Tibial nerve (tissue), 4 donors: Measurements from ENCODE around the gene OR51B2. TPM values are rescaled to one million over a fixed set of nuclear protein-coding genes. Genes with fewer than 3 reads are reported as not detected.

Experiments
- DNase-seq, 2 donors: peaks; one replicate each; pipeline ENCODE4 v3.0.0-alpha.2; 2019; ENCODE audit warnings: low spot score in 2 of 2
- H3K27ac ChIP-seq, 4 donors: fragments of 200-600 bp; sonication (generic) in 3 of 4; one replicate each; pipeline ENCODE4 v1.5.1; 2017 to 2019; ENCODE audit warnings: mild to moderate bottlenecking in 1 of 4
- H3K27me3 ChIP-seq, 2 donors: fragments of 200-600 bp; sonication (generic) in 1 of 2; one replicate each; pipeline versions ENCODE4 v1.5.1 to v1.6.0; 2017 to 2019
- H3K36me3 ChIP-seq, 3 donors: fragments of 200-600 bp; sonication (generic); one replicate each; pipeline ENCODE4 v1.5.1; 2018 to 2019
- H3K4me1 ChIP-seq, 4 donors: fragments of 200-600 bp; sonication (generic) in 3 of 4; one replicate each; pipeline ENCODE4 v1.5.1; 2017 to 2019
- H3K4me3 ChIP-seq, 4 donors: fragments of 200-600 bp; sonication (generic) in 3 of 4; one replicate each; pipeline ENCODE4 v1.5.1; 2017 to 2019; ENCODE audit warnings: mild to moderate bottlenecking in 1 of 4, moderate library complexity in 1 of 4
- H3K9me3 ChIP-seq, 4 donors: fragments of 200-600 bp; sonication (generic) in 3 of 4; one replicate each; pipeline ENCODE4 v1.5.1; 2017 to 2019
- CTCF ChIP-seq, 5 experiments: fragments of 200-600 bp in 3 of 5; fragments of 450-650 bp in 2 of 5; sonication (generic) in 3 of 5; IDR thresholded peaks; one replicate each; pipeline ENCODE4 v1.5.1; 2016 to 2019; ENCODE audit warnings: antibody characterized with exemption in 5 of 5, mild to moderate bottlenecking in 3 of 5, moderate library complexity in 2 of 5
- EP300 ChIP-seq, 2 donors: sonication (generic); formaldehyde crosslinking; IDR thresholded peaks; one replicate each; pipeline ENCODE4 v1.6.1; 2017; ENCODE audit warnings: antibody characterized with exemption in 2 of 2, mild to moderate bottlenecking in 1 of 2
- POLR2A ChIP-seq, 2 donors: fragments of 450-650 bp; IDR thresholded peaks; one replicate each; pipeline ENCODE4 v1.6.1; 2017; ENCODE audit warnings: antibody characterized with exemption in 2 of 2, mild to moderate bottlenecking in 2 of 2, moderate library complexity in 2 of 2
- WGBS, 2 donors: methylation state at CpG; one replicate each; pipeline ENCODE4 v1.1.5; 2018; 5-methylcytosine and 5-hydroxymethylcytosine counted together
- total RNA-seq, 4 donors: library from RNA; depleted of rRNA; stranded (reverse); fragments of >200 nt; gene quantifications; one replicate each; pipeline ENCODE4 v1.1.0, GENCODE V29; 2016

Gene OR51B2
- total RNA-seq, 4 donors from 2014 or later, result 0.63 TPM; not detected in 3

GRCh38 chr11:5307256-5308019, 16.7 kb downstream of the OR51B2 start:
- DNase-seq, result no peak
- Histone ChIP-seq H3K27me3 (no peaks in the 10 kb centered on the region), H3K4me1 (no peaks in the 10 kb centered on the region), H3K9me3 (no peaks in the 10 kb centered on the region), H3K4me3 (no peak overlapping the region), H3K27ac (no peak overlapping the region), H3K36me3 (no peaks in the 10 kb centered on the region)
- WGBS, 2 donors, result 51 to 73% methylated on average over 2 of the region's 2 CpGs
- TF ChIP-seq EP300 (IDR thresholded peaks at IDR 0.05), result no peak
- no peak for TF ChIP-seq POLR2A (IDR thresholded peaks at IDR 0.05)
- TF ChIP-seq CTCF (IDR thresholded peaks at IDR 0.05), result no peak

GRCh38 chr11:5304046-5304445, 20.1 kb downstream of the OR51B2 start:
- 87 to 100% methylated on average over 1 of the region's 1 CpG for WGBS, 2 donors
- no peak for TF ChIP-seq CTCF (IDR thresholded peaks at IDR 0.05)
- TF ChIP-seq EP300 (IDR thresholded peaks at IDR 0.05), result no peak
- no peak for TF ChIP-seq POLR2A (IDR thresholded peaks at IDR 0.05)

DNA sequence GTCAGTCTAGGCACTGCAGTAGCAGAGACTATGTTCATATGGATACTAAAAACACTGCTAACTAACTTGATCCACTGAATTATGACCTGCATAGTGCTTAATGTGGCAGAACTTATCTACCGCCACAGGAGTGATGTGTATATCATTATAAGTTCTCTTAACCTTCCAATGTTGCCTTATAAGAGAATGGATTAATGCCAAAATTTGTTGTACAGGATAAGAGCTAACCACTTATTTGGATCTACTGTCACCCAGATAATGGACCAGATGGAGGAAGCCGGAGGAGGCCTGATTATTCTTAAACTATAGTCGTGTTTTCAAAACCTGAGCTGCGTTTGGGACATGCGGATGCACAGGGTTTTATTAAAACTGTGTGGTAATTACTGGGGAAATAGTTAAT, 20.5 kb downstream of the OR51B2 start:
- Histone ChIP-seq H3K27me3 (no peaks in the 10 kb centered on the region), H3K4me1 (no peaks in the 10 kb centered on the region), H3K27ac (no peak overlapping the region), H3K9me3 (no peaks in the 10 kb centered on the region), H3K4me3 (no peak overlapping the region), H3K36me3 (no peaks in the 10 kb centered on the region)
- DNase-seq, result no peak
- 85 to 88% methylated on average over 5 of the region's 5 CpGs for WGBS, 2 donors
- TF ChIP-seq POLR2A (IDR thresholded peaks at IDR 0.05) (no peak), EP300 (IDR thresholded peaks at IDR 0.05) (no peak), CTCF (IDR thresholded peaks at IDR 0.05) (no peak)

More at GRCh38 chr11:5304046-5304445, 20.1 kb downstream of the OR51B2 start:
- H3K4me1 ChIP-seq, result no peaks in the 10 kb centered on the region
- no peak overlapping the region for H3K27ac ChIP-seq
- no peak for DNase-seq
- H3K4me3 ChIP-seq, result no peak overlapping the region
- no peaks in the 10 kb centered on the region for H3K27me3 ChIP-seq
- H3K36me3 ChIP-seq, result no peaks in the 10 kb centered on the region
- no peaks in the 10 kb centered on the region for H3K9me3 ChIP-seq

DNA sequence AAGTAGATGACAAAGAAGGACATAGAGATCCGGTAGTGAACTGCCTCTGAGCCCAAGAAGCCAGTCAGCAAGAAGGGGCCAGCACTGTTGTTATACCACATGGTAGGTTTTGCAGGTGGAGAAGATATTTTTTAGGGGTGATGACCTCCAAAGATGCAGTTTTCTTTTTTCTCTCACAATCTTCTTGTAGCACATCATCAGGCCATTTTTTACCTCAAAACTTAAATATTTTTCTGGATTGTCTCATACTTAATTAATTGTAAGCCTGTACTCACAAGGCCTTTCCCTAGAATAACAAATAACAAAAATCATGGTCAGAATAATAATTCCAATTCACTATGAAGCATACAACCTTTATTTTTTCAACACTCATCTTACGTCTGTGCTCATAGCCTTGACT, 22.3 kb downstream of the OR51B2 start, which contains the start of gene OR51B4:
Gene OR51B4 (minus strand): TSS at position 101 of the 400 bp plus-strand sequence. CDS start 0 bp downstream, at position 101.
- no peak for DNase-seq
- Histone ChIP-seq H3K27ac (no peak within 1 kb of the TSS), H3K36me3 (no peaks in the 10 kb centered on the region), H3K27me3 (no peaks in the 10 kb centered on the region), H3K4me1 (no peaks in the 10 kb centered on the region), H3K4me3 (no peak within 1 kb of the TSS), H3K9me3 (no peaks in the 10 kb centered on the region)
- 78 to 88% methylated on average over 2 of the region's 2 CpGs for WGBS, 2 donors
- TF ChIP-seq EP300 (IDR thresholded peaks at IDR 0.05) (no peak), POLR2A (IDR thresholded peaks at IDR 0.05) (no peak), CTCF (IDR thresholded peaks at IDR 0.05) (no peak)

GRCh38 chr11:5300251-5300650, 23.8 kb downstream of the OR51B2 start:
- H3K4me3 ChIP-seq, result no peak overlapping the region
- no peaks in the 10 kb centered on the region for H3K4me1 ChIP-seq
- TF ChIP-seq EP300 (IDR thresholded peaks at IDR 0.05), result no peak
- TF ChIP-seq POLR2A (IDR thresholded peaks at IDR 0.05), result no peak
- TF ChIP-seq CTCF (IDR thresholded peaks at IDR 0.05), result no peak
- WGBS, 2 donors, result 73 to 84% methylated on average over 3 of the region's 3 CpGs
- H3K9me3 ChIP-seq, result no peaks in the 10 kb centered on the region
- no peak for DNase-seq
- no peaks in the 10 kb centered on the region for H3K27me3 ChIP-seq
- H3K27ac ChIP-seq, result no peak overlapping the region
- no peaks in the 10 kb centered on the region for H3K36me3 ChIP-seq
